ENCODE measurements around the gene CD81. TPM values are rescaled to one million over a fixed set of nuclear protein-coding genes. Genes with fewer than 3 reads are reported as not detected.

The CD81 gene
- total and polyA plus RNA-seq, 10 of the 15 experiments (the other 5 are each of a cell fraction or from before 2014, with no cell fraction given) = 2.0 to 145 (median 57.2) TPM

GRCh38 chr11:2386591-2386990 is 9.5 kb downstream of the CD81 start:
- H3K79me2 ChIP-seq (ENCODE audit: control insufficient read depth, insufficient read depth, low read length) = peaks cover 80% of the 10 kb centered on the region
- 0% methylated on average over 8 of the region's 9 CpGs for WGBS (ENCODE audit: insufficient coverage, insufficient replicate concordance, low lambda C conversion rate, missing lambda C conversion rate)
- H3K27ac ChIP-seq (ENCODE audit: control insufficient read depth, insufficient read depth) = peak overlapping the region; percentile 60
- H3K4me3 ChIP-seq = peak overlapping the region; percentile 46
- H2AFZ ChIP-seq (ENCODE audit: control insufficient read depth, low read depth, low read length) = no peak overlapping the region
- POLR2A ChIA-PET = interaction anchor here (2.4 to 2.7 kb wide), 2 partner anchors 9 to 13 kb away, joined by 31 to 33 read pairs; partner anchors contain the start of genes CD81 and TSSC4
- intact Hi-C loops (cut with micrococcal nuclease; ENCODE audit: unreplicated experiment) = no loop called here
- CTCF ChIA-PET = interaction anchor here (3.1 to 3.2 kb wide), 2 partner anchors 13 to 81 kb away, joined by 13 to 23 read pairs; partner anchors contain the start of gene TSSC4
- peak overlapping the region; percentile 55 for H3K9ac ChIP-seq (ENCODE audit: control insufficient read depth, insufficient read depth, low read length)
- in situ Hi-C loops (cut with MboI) = loop anchor here (25.0 kb wide), 1 partner anchor 1574 kb away; the partner anchor contains the start of genes PIDD1, PNPLA2 and RPLP2
- 0 out of 3 replicates have a peak, but pooled peaks have one; percentile 2 for ATAC-seq
- RAD21 ChIA-PET (ENCODE audit: unreplicated experiment) = interaction anchor here (0.9 to 2.9 kb wide), 3 partner anchors 9 to 603 kb away, joined by 3 to 18 read pairs (median 15); partner anchors contain the start of genes CD81 and TSSC4
- H3K4me2 ChIP-seq (ENCODE audit: control insufficient read depth, insufficient read depth) = peak overlapping the region; percentile 98
- H3K9me3 ChIP-seq (replicated peaks; ENCODE audit: control insufficient read depth, insufficient read depth, low read length) = no peaks in the 10 kb centered on the region
- TF ChIP-seq CREM (IDR thresholded peaks at IDR 0.05; ENCODE audit: low read depth) (no peak), TCF12 (IDR thresholded peaks at IDR 0.05; ENCODE audit: low read depth, low read length) (0 out of 2 replicates have a peak, but pooled peaks have one; percentile 22)
- FAIRE-seq = no peak
- SMC1A ChIA-PET (ENCODE audit: uncharacterized antibody, unreplicated experiment) = interaction anchor here (1.5 to 3.1 kb wide), 3 partner anchors 9 to 82 kb away, joined by 3 to 12 read pairs (median 11); partner anchors contain the start of genes CD81 and TSSC4
- DNase-seq (ENCODE audit: low read depth, low spot score) = no peak
- peaks cover 82% of the 10 kb centered on the region for H3K4me1 ChIP-seq (ENCODE audit: control insufficient read depth, insufficient read depth, low read length)
- BruUV-seq (replicated peaks) = no TSS peak
- H3K36me3 ChIP-seq (ENCODE audit: control insufficient read depth in 2 of 2, insufficient read depth in 2 of 2, low read length in 1 of 2) = peaks cover 0 to 13% of the 10 kb centered on the region in 2 experiments; a peak in 3 of 4 replicates
- peaks cover 5% of the 10 kb centered on the region; the same call in 1 of the 2 replicates for H4K20me1 ChIP-seq (ENCODE audit: control insufficient read depth, insufficient read depth)
- no peaks in the 10 kb centered on the region for H3K27me3 ChIP-seq (replicated peaks in 1 of 2; ENCODE audit: control insufficient read depth in 2 of 2, insufficient read depth in 2 of 2, low read length in 1 of 2)

DNA sequence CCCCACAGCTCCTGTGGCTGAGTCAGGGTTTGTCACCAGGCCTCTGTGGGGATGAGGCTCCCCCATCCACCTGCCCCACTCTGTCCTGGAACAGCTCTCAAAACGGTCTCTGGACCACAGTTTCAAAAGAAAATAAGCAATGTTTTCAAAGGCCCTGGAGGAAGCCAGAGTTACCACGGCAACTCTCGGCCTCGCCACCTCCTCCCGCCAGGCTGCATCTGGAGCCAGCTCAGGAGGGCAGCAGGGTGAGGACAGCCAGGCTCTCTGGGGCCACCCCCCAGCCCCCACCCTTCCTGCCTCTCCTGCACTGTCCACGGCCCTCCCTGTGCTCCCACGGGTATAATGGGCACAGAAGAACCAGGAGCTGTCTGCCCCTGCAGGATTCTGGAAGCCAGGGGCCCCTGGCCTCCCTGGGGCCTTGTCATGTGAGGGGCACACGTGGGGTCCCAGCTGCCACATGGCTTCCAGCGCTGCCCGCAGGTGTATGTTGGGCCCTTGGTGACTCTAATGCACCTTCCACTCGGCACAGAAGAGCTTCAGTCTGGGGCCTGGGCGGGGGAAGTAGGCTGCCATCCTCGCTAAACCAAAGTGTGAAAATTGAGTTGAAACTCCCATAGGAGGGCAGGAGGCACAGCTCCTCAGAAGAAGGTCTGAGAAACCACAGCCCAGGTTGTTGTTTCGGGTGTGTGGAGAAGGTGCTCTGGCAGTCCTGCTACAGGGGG is 10.3 kb downstream of the CD81 start:
- ChIA-PET SMC1A (ENCODE audit: uncharacterized antibody, unreplicated experiment) (interaction anchor here (0.7 to 3.1 kb wide), 5 partner anchors 10 to 83 kb away, joined by 3 to 12 read pairs (median 4); partner anchors contain the start of genes CD81 and TSSC4), POLR2A (interaction anchor here (0.7 to 2.7 kb wide), 4 partner anchors 10 to 635 kb away, joined by 3 to 33 read pairs (median 17); partner anchors contain the start of genes CD81 and TSSC4), RAD21 (ENCODE audit: unreplicated experiment) (interaction anchor here (0.9 to 2.9 kb wide), 4 partner anchors 10 to 602 kb away, joined by 3 to 18 read pairs (median 12); partner anchors contain the start of genes CD81 and TSSC4), CTCF (interaction anchor here (0.9 to 3.2 kb wide), 4 partner anchors 12 to 82 kb away, joined by 3 to 23 read pairs (median 8); partner anchors contain the start of gene TSSC4)
- Histone ChIP-seq H4K20me1 (ENCODE audit: control insufficient read depth, insufficient read depth) (0 out of 2 replicates have a peak, but pooled peaks cover 5% of the 10 kb centered on the region), H3K4me3 (peak overlapping the region; percentile 46), H3K27me3 (replicated peaks in 1 of 2; ENCODE audit: control insufficient read depth in 2 of 2, insufficient read depth in 2 of 2, low read length in 1 of 2) (no peaks in the 10 kb centered on the region), H3K4me2 (ENCODE audit: control insufficient read depth, insufficient read depth) (peak overlapping the region; percentile 98), H3K9me3 (replicated peaks; ENCODE audit: control insufficient read depth, insufficient read depth, low read length) (no peaks in the 10 kb centered on the region), H3K79me2 (ENCODE audit: control insufficient read depth, insufficient read depth, low read length) (peaks cover 74% of the 10 kb centered on the region), H3K27ac (ENCODE audit: control insufficient read depth, insufficient read depth) (peak overlapping the region; percentile 60), H3K4me1 (ENCODE audit: control insufficient read depth, insufficient read depth, low read length) (peaks cover 75% of the 10 kb centered on the region), H3K9ac (ENCODE audit: control insufficient read depth, insufficient read depth, low read length) (peak overlapping the region; percentile 55; the same call in 1 of the 2 replicates), H2AFZ (ENCODE audit: control insufficient read depth, low read depth, low read length) (no peak overlapping the region), H3K36me3 (ENCODE audit: control insufficient read depth in 2 of 2, insufficient read depth in 2 of 2, low read length in 1 of 2) (peaks cover 0 to 22% of the 10 kb centered on the region in 2 experiments; a peak in 3 of 4 replicates)
- ATAC-seq = peak; percentile 9
- intact Hi-C loops (cut with micrococcal nuclease; ENCODE audit: unreplicated experiment) = no loop called here
- in situ Hi-C loops (cut with MboI) = loop anchor here (25.0 kb wide), 1 partner anchor 1575 kb away; the partner anchor contains the start of genes PIDD1, PNPLA2 and RPLP2
- no peak for FAIRE-seq
- BruUV-seq (replicated peaks) = no TSS peak
- no peak for DNase-seq (ENCODE audit: low read depth, low spot score)
- under 1% methylated on average over 14 of the region's 14 CpGs for WGBS (ENCODE audit: insufficient coverage, insufficient replicate concordance, low lambda C conversion rate, missing lambda C conversion rate)
- TF ChIP-seq RBBP5 (conservative IDR thresholded peaks at IDR 0.05) (no peak), POU2F2 (IDR thresholded peaks at IDR 0.05; ENCODE audit: borderline replicate concordance, low read depth, low read length) (0 out of 3 replicates have a peak, but pooled peaks have one; percentile 20), POLR2AphosphoS2 (IDR thresholded peaks at IDR 0.05; ENCODE audit: low read depth, low read length) (no peak), SMARCA5 (IDR thresholded peaks at IDR 0.05) (no peak), POLR2A (IDR thresholded peaks at IDR 0.05; ENCODE audit: low read depth, low read length) (peak; percentile 37; the same call in 1 of the 2 replicates), STAT1 (conservative IDR thresholded peaks at IDR 0.05) (no peak)
- TF ChIP-seq, protein P1, sequence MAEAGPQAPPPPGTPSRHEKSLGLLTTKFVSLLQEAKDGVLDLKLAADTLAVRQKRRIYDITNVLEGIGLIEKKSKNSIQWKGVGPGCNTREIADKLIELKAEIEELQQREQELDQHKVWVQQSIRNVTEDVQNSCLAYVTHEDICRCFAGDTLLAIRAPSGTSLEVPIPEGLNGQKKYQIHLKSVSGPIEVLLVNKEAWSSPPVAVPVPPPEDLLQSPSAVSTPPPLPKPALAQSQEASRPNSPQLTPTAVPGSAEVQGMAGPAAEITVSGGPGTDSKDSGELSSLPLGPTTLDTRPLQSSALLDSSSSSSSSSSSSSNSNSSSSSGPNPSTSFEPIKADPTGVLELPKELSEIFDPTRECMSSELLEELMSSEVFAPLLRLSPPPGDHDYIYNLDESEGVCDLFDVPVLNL (IDR thresholded peaks at IDR 0.05; ENCODE audit: low read depth, low read length) = no peak
- TF ChIP-seq, protein P2, sequence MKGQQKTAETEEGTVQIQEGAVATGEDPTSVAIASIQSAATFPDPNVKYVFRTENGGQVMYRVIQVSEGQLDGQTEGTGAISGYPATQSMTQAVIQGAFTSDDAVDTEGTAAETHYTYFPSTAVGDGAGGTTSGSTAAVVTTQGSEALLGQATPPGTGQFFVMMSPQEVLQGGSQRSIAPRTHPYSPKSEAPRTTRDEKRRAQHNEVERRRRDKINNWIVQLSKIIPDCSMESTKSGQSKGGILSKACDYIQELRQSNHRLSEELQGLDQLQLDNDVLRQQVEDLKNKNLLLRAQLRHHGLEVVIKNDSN (IDR thresholded peaks at IDR 0.05; ENCODE audit: borderline replicate concordance, extremely low read length, insufficient read depth, low read depth, low read length) = peak; percentile 51
- TF ChIP-seq, protein P3, sequence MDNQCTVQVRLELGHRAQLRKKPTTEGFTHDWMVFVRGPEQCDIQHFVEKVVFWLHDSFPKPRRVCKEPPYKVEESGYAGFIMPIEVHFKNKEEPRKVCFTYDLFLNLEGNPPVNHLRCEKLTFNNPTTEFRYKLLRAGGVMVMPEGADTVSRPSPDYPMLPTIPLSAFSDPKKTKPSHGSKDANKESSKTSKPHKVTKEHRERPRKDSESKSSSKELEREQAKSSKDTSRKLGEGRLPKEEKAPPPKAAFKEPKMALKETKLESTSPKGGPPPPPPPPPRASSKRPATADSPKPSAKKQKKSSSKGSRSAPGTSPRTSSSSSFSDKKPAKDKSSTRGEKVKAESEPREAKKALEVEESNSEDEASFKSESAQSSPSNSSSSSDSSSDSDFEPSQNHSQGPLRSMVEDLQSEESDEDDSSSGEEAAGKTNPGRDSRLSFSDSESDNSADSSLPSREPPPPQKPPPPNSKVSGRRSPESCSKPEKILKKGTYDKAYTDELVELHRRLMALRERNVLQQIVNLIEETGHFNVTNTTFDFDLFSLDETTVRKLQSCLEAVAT (IDR thresholded peaks at IDR 0.05) = no peak

Data from GM12878 (cell line).